HL-60 (cell line): ENCODE results near the gene OSBPL7.

Source experiments
- GABPA ChIP-seq: IDR thresholded peaks from 2 replicates; pipeline ENCODE4 v1.6.1; 2012; ENCODE audit warnings: low read depth
- POLR2AphosphoS5 ChIP-seq: IDR thresholded peaks from 2 replicates; pipeline ENCODE4 v1.6.1; 2012; ENCODE audit warnings: low read depth
- REST ChIP-seq: IDR thresholded peaks from 2 replicates; pipeline ENCODE4 v1.6.1; 2012; ENCODE audit warnings: low read depth; ENCODE audit not compliant: insufficient replicate concordance
- SPI1 ChIP-seq: IDR thresholded peaks from 2 replicates; pipeline ENCODE4 v1.6.1; 2012; ENCODE audit warnings: low read depth, mild to moderate bottlenecking, borderline replicate concordance
- TF ChIP-seq, protein P1 (sequence below): IDR thresholded peaks from one replicate; pipeline ENCODE4 v1.5.1; 2011; ENCODE audit warnings: low read length, control low read depth, inconsistent platforms; ENCODE audit not compliant: insufficient read depth

DNA sequence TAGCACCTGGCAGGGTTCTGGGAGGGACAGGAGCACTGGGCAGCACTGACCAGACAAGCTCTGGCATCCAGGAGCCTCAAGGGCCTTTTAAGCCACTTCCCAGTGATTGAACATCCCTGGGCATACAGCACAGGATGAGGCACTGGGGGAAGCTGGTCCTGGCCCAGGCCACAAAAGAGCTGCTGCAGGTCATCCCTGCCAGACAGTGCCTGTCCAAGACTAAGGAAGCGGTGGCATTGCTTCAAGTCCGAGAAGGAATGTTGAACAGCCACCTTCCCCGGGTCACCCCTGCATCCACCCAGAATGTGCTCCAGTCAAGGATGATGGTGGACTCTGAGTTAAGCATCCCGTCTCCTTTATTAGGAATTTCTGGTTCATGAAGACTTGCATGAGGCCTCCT lies 1.2 kb upstream of the OSBPL7 start:
- TF ChIP-seq, protein P1, sequence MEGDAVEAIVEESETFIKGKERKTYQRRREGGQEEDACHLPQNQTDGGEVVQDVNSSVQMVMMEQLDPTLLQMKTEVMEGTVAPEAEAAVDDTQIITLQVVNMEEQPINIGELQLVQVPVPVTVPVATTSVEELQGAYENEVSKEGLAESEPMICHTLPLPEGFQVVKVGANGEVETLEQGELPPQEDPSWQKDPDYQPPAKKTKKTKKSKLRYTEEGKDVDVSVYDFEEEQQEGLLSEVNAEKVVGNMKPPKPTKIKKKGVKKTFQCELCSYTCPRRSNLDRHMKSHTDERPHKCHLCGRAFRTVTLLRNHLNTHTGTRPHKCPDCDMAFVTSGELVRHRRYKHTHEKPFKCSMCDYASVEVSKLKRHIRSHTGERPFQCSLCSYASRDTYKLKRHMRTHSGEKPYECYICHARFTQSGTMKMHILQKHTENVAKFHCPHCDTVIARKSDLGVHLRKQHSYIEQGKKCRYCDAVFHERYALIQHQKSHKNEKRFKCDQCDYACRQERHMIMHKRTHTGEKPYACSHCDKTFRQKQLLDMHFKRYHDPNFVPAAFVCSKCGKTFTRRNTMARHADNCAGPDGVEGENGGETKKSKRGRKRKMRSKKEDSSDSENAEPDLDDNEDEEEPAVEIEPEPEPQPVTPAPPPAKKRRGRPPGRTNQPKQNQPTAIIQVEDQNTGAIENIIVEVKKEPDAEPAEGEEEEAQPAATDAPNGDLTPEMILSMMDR, result no peak
- TF ChIP-seq POLR2AphosphoS5, result no peak
- no peak for TF ChIP-seq SPI1
- TF ChIP-seq REST, result no peak
- TF ChIP-seq GABPA, result no peak
